HEK293 (cell line): ENCODE data around the gene ARNT2.

Experiments used
- CTCF ChIA-PET: fragments of 350-600 bp; formaldehyde crosslinking; extraction: SDS; loops from one replicate; lab custom pipeline; 2021; ENCODE audit warnings: antibody characterized with exemption; lab: Yijun Ruan, JAX
- POLR2A ChIA-PET: fragments of 300-600 bp; formaldehyde crosslinking; extraction: SDS; loops from one replicate; lab custom pipeline; 2020; ENCODE audit warnings: antibody characterized with exemption, inconsistent platforms; lab: Yijun Ruan, JAX
- H3K27ac ChIP-seq: fragments of 200-500 bp; sonication (Bioruptor generic); 2 replicates; pipeline ENCODE4 v1.5.1; 2014; ENCODE audit warnings: low read depth, low read length, control low read depth, inconsistent platforms; ENCODE audit errors: extremely low read depth
- H3K36me3 ChIP-seq, 2 experiments: fragments of 200-500 bp in 1 of 2; sonication (Bioruptor generic) in 1 of 2; 1 replicate in 1 of 2; 2 replicates in 1 of 2; pipeline ENCODE4 v1.5.1; 2014 to 2017; ENCODE audit warnings: inconsistent platforms in 2 of 2, low read length in 2 of 2; ENCODE audit not compliant: control insufficient read depth in 2 of 2, insufficient read depth in 1 of 2
- H3K4me1 ChIP-seq: fragments of 200-500 bp; sonication (Bioruptor generic); 2 replicates; pipeline ENCODE4 v1.5.1; 2014; ENCODE audit warnings: mild to moderate bottlenecking, low read length, inconsistent platforms; ENCODE audit not compliant: control insufficient read depth, insufficient read depth
- H3K4me3 ChIP-seq: 2 replicates; pipeline ENCODE4 v1.5.1; 2011; ENCODE audit warnings: low read depth, mild to moderate bottlenecking, control low read depth, low read length, moderate library complexity
- H3K9me3 ChIP-seq: fragments of 200-500 bp; sonication (Bioruptor generic); 2 replicates; pipeline ENCODE4 v1.5.1; 2014; ENCODE audit warnings: low read depth, low read length, inconsistent platforms; ENCODE audit not compliant: control insufficient read depth, insufficient read depth
- PRDM1 ChIP-seq: fragments of 450-650 bp; formaldehyde crosslinking; IDR thresholded peaks from 2 replicates; pipeline ENCODE4; 2016; ENCODE audit warnings: missing biosample characterization, missing genetic modification characterization
- PRDM10 ChIP-seq: fragments of 450-650 bp; formaldehyde crosslinking; IDR thresholded peaks from 2 replicates; pipeline ENCODE4 v1.5.1; 2016; ENCODE audit warnings: missing biosample characterization, missing genetic modification characterization
- SALL2 ChIP-seq: fragments of 450-650 bp; formaldehyde crosslinking; IDR thresholded peaks from 2 replicates; pipeline ENCODE4 v1.5.0; 2017; ENCODE audit warnings: missing biosample characterization, mild to moderate bottlenecking, missing genetic modification characterization, borderline replicate concordance
- SETDB1 ChIP-seq: IDR thresholded peaks from one replicate; pipeline ENCODE4 v1.6.1; 2017; ENCODE audit warnings: mild to moderate bottlenecking, low read length, moderate library complexity, mixed read lengths; ENCODE audit not compliant: insufficient read length
- SP3 ChIP-seq: fragments of 450-650 bp; formaldehyde crosslinking; IDR thresholded peaks from 2 replicates; pipeline ENCODE4 v1.5.1; 2016; ENCODE audit warnings: missing biosample characterization, missing genetic modification characterization
- TCF7L2 ChIP-seq: IDR thresholded peaks from 2 replicates; pipeline ENCODE4 v1.6.1; 2011; ENCODE audit warnings: low read depth, mild to moderate bottlenecking, inconsistent platforms, low read length, moderate library complexity, borderline replicate concordance
- WT1 ChIP-seq: fragments of 450-650 bp; formaldehyde crosslinking; IDR thresholded peaks from 2 replicates; pipeline ENCODE4 v1.5.1; 2016; ENCODE audit warnings: missing biosample characterization, missing genetic modification characterization
- YY2 ChIP-seq: fragments of 450-650 bp; formaldehyde crosslinking; IDR thresholded peaks from 2 replicates; pipeline ENCODE4 v1.5.1; 2016; ENCODE audit warnings: missing biosample characterization, missing genetic modification characterization
- ZNF211 ChIP-seq: fragments of 450-650 bp; formaldehyde crosslinking; IDR thresholded peaks from 2 replicates; pipeline ENCODE4 v1.5.1; 2016; ENCODE audit warnings: low read depth, missing biosample characterization, missing genetic modification characterization
- ZNF324 ChIP-seq: fragments of 450-650 bp; formaldehyde crosslinking; IDR thresholded peaks from 2 replicates; pipeline ENCODE4 v1.5.1; 2016; ENCODE audit warnings: missing biosample characterization, missing genetic modification characterization
- ZNF426 ChIP-seq: fragments of 450-650 bp; formaldehyde crosslinking; IDR thresholded peaks from 2 replicates; pipeline ENCODE4 v1.5.1; 2017; ENCODE audit warnings: missing biosample characterization, missing genetic modification characterization, mild to moderate bottlenecking, inconsistent platforms, moderate library complexity
- ZNF501 ChIP-seq: fragments of 450-650 bp; formaldehyde crosslinking; IDR thresholded peaks from 2 replicates; pipeline ENCODE4 v1.5.1; 2016; ENCODE audit warnings: missing biosample characterization, missing genetic modification characterization
- ZNF626 ChIP-seq: fragments of 450-650 bp; sonication (Bioruptor Pico); formaldehyde crosslinking; IDR thresholded peaks from 2 replicates; pipeline ENCODE4 v1.5.1; 2018; ENCODE audit warnings: missing biosample characterization, missing genetic modification characterization, inconsistent platforms
- ZNF76 ChIP-seq: fragments of 450-650 bp; formaldehyde crosslinking; IDR thresholded peaks from 2 replicates; pipeline ENCODE4; 2016; ENCODE audit warnings: low read depth, missing biosample characterization, missing genetic modification characterization, borderline replicate concordance
- ZNF785 ChIP-seq: fragments of 450-650 bp; formaldehyde crosslinking; IDR thresholded peaks from 2 replicates; pipeline ENCODE4 v1.5.1; 2016; ENCODE audit warnings: missing biosample characterization, missing genetic modification characterization
- ZNF792 ChIP-seq: fragments of 450-650 bp; formaldehyde crosslinking; IDR thresholded peaks from 2 replicates; pipeline ENCODE4 v1.5.1; 2016; ENCODE audit warnings: missing biosample characterization, missing genetic modification characterization
- ZSCAN16 ChIP-seq: fragments of 450-650 bp; formaldehyde crosslinking; IDR thresholded peaks from 2 replicates; pipeline ENCODE4 v1.5.1; 2016; ENCODE audit warnings: missing biosample characterization, missing genetic modification characterization
- TF ChIP-seq, protein P1 (sequence below): fragments of 450-650 bp; formaldehyde crosslinking; IDR thresholded peaks from 2 replicates; pipeline ENCODE4 v1.5.1; 2017; ENCODE audit warnings: missing biosample characterization, missing genetic modification characterization
- TF ChIP-seq, protein P2 (sequence below): fragments of 450-650 bp; formaldehyde crosslinking; IDR thresholded peaks from 2 replicates; pipeline ENCODE4 v1.5.1; 2017; ENCODE audit warnings: missing biosample characterization, missing genetic modification characterization

Gene ARNT2

DNA sequence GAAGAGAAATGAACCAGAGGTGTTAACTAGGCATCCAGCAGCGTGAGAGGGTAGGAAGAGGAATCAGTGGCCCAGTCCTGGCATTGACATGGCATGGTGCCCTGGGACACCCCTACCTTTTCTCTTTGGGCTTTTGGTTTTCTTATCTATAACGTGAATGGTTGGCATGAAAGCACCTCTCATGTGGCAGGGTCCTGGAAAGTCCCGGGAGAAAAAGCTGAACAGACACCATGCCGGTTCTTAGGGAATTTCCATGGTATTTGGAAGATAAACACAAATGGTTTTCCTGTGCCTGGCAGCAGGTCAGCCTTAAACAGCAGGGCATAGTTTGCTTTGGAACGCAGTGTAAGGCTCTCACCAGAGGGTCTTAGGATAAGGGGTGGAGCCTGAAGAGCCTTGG, 15.4 kb downstream of the ARNT2 start (continued):
- no peak for TF ChIP-seq YY2 (tag by site-specific recombination)

GRCh38 chr15:80420658-80421057, 16.5 kb downstream of the ARNT2 start:
- Histone ChIP-seq H3K36me3 (no peaks in the 10 kb centered on the region), H3K27ac (no peak overlapping the region), H3K4me3 (no peak overlapping the region), H3K9me3 (no peaks in the 10 kb centered on the region), H3K4me1 (no peaks in the 10 kb centered on the region)
- CTCF ChIA-PET = interaction anchor here (0.6 to 1.0 kb wide), 4 partner anchors 21 to 846 kb away, joined by 3 to 4 read pairs (median 4); partner anchors contain the start of gene CEMIP
- TF ChIP-seq ZSCAN16 (tag by site-specific recombination) (no peak), ZNF501 (tag by site-specific recombination) (no peak), ZNF324 (tag by site-specific recombination) (no peak), ZNF426 (tag by site-specific recombination) (no peak), SETDB1 (no peak), PRDM10 (tag by site-specific recombination) (no peak), SALL2 (no peak), TCF7L2 (no peak), SP3 (tag by site-specific recombination) (no peak), ZNF76 (tag by site-specific recombination) (no peak), ZNF211 (tag by site-specific recombination) (no peak), WT1 (no peak)
- POLR2A ChIA-PET = no interaction called here

DNA sequence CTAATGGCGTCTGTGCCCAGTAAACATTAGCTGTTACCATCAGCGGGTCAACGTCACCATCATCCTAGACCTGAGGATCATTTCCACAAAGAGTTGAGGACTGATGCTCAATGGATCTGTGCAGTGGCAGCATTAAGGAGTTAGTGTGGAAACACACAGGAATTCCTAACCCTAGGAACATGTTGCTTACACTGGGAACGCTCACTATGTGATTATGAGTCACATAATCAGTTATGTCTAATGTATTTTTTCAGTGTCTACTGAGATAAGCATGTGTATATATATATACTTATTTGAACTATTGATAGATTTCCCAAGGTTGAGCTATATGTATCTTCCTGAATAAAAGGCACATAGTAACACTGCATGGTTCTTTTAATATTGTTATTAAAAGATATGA, 19.0 kb downstream of the ARNT2 start:
- H3K27ac ChIP-seq = no peak overlapping the region
- TF ChIP-seq ZNF626 (tag by site-specific recombination) (no peak), ZNF792 (tag by site-specific recombination) (no peak), ZNF785 (no peak)
- no peaks in the 10 kb centered on the region for H3K9me3 ChIP-seq
- POLR2A ChIA-PET = interaction anchor here (0.7 kb wide), 1 partner anchor 13 kb away, joined by 3 read pairs; no protein-coding TSS in a partner anchor
- CTCF ChIA-PET = interaction anchor here (0.5 to 0.7 kb wide), 2 partner anchors 356 to 1860 kb away, joined by 5 to 6 read pairs; partner anchors contain the start of gene CEMIP
- no peaks in the 10 kb centered on the region for H3K36me3 ChIP-seq
- H3K4me1 ChIP-seq = no peaks in the 10 kb centered on the region; the same call in 1 of the 2 replicates
- no peak overlapping the region for H3K4me3 ChIP-seq

DNA sequence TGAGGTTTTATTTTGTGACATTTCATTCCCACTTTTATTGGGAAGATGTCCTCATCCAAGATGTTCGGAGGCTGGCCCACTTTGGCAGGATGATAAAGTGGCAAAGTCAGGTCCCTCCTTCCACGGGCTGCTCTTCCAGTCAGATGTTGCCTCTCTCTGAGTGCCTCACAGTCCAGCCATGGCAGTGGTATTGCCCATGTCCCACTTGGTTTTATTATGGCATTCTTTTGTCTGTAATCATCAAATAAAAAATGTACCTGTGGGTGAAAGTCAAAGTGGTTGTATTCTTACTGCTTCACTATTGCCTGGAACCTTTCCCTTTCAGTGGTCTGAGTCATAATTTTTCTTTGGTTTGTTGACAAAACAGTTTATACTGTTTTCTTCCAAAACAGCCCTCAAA, 20.2 kb downstream of the ARNT2 start:
- ChIA-PET CTCF (no interaction called here), POLR2A (interaction anchor here (0.7 kb wide), 1 partner anchor 26 kb away, joined by 3 read pairs; no protein-coding TSS in a partner anchor)
- H3K4me1 ChIP-seq = no peaks in the 10 kb centered on the region; the same call in 1 of the 2 replicates
- TF ChIP-seq, protein P1, sequence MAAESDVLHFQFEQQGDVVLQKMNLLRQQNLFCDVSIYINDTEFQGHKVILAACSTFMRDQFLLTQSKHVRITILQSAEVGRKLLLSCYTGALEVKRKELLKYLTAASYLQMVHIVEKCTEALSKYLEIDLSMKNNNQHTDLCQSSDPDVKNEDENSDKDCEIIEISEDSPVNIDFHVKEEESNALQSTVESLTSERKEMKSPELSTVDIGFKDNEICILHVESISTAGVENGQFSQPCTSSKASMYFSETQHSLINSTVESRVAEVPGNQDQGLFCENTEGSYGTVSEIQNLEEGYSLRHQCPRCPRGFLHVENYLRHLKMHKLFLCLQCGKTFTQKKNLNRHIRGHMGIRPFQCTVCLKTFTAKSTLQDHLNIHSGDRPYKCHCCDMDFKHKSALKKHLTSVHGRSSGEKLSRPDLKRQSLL (tag by site-specific recombination) = no peak
- TF ChIP-seq, protein P2, sequence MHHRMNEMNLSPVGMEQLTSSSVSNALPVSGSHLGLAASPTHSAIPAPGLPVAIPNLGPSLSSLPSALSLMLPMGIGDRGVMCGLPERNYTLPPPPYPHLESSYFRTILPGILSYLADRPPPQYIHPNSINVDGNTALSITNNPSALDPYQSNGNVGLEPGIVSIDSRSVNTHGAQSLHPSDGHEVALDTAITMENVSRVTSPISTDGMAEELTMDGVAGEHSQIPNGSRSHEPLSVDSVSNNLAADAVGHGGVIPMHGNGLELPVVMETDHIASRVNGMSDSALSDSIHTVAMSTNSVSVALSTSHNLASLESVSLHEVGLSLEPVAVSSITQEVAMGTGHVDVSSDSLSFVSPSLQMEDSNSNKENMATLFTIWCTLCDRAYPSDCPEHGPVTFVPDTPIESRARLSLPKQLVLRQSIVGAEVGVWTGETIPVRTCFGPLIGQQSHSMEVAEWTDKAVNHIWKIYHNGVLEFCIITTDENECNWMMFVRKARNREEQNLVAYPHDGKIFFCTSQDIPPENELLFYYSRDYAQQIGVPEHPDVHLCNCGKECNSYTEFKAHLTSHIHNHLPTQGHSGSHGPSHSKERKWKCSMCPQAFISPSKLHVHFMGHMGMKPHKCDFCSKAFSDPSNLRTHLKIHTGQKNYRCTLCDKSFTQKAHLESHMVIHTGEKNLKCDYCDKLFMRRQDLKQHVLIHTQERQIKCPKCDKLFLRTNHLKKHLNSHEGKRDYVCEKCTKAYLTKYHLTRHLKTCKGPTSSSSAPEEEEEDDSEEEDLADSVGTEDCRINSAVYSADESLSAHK (tag by site-specific recombination) = no peak
- 0 out of 2 replicates have a peak, but pooled peaks have one; percentile 9 for TF ChIP-seq PRDM1 (tag by site-specific recombination)
- no peak overlapping the region for H3K27ac ChIP-seq
- H3K9me3 ChIP-seq = no peaks in the 10 kb centered on the region
- H3K36me3 ChIP-seq = no peaks in the 10 kb centered on the region
- no peak overlapping the region for H3K4me3 ChIP-seq
